GM12801 (cell line): ENCODE results near the gene ATXN10.

ENCODE experiments used
- CTCF ChIP-seq: IDR thresholded peaks from one replicate; pipeline ENCODE4 v1.5.1; 2011; ENCODE audit warnings: control low read depth; ENCODE audit not compliant: insufficient read length; ENCODE audit errors: extremely low read depth

ATXN10 gene

GRCh38 chr22:45830531-45831245 is 159.1 kb downstream of the ATXN10 start:
- no peak for TF ChIP-seq CTCF

DNA sequence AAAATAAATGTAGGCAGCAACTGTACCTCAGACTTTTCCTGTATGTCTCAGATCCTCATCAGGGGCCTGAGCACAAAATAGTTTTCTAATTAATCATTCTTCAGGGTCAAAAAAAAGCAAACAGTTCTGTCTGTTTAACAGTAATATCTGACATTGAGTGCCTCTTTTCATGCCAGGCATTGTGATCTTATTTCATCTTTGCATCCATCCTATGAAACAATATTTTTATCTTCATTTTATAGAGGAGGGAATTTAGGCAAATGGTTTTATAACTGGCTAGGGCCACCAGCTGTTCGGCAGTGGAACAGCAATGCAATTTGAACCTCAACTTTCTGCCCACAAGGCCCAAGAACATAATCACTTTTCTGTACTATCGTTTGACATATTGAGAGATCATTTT is 159.8 kb downstream of the ATXN10 start:
- TF ChIP-seq CTCF, result no peak

DNA sequence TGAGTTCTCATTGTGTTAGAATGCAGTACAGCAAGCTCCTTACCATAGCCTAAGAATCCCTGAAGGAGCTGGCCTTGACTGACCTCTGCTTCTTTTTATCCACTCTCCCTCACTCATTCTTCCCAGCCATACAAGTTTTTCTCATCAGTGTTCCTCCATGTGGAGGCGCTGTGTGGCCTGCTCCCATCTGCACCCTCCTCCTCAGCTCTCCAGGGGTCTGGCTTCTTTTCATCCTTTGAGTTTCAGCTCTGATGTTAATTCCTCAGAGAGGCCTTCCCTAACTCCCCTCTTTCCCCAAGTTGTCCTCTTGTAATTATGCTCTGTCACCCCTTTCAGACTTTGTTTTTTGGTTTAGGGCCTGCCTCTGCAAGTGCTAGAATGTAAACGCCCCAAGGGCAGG is 160.5 kb downstream of the ATXN10 start:
- no peak for TF ChIP-seq CTCF

DNA sequence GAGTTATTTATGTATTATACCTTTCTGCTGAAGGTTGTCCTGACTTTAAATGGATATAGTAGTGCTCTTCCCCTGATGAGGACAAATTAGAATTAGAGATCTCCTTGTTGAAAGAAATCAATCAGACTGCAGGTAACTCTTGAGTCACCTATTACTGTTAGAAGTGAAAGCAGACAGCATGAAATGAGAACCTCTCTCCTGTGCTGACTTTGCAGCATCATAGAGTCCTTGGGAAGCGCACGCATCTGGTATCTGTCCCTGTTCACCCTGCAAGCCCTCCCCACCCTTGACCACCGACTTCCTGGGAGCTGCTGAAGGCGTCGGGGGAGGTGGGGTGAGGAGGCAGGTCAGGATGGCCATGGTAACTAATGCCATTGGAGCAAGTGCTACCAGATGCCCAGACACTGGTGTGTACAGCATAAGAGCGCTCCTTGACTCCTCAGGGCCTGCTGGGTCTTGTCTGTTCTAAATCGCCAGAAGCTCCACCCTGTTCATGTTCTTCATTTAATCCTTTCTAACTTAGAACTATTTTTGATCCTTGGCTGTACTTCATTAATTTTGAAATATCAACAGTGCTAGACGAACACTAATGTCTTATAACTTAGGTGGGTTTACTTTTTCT is 161.4 kb downstream of the ATXN10 start:
- TF ChIP-seq CTCF, result no peak

DNA sequence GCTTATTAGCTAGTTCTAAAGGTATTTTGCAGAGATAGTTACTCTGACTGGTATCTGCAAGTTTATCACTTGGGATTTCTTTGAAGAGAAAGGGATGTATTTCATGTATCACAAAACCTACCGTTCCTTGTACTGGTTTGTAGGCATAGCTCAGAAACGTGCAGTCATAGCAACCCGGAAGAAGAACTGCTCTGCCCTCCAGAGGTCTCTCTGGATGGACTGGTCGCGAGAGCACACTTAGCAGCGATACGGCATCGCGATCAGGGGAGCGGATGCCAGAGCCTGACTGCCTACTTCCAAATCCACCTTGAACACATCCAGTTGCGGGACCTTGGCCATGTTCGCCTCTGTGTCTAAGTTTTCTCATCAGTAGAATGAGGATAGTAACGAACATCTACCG is 162.0 kb downstream of the ATXN10 start:
- no peak for TF ChIP-seq CTCF

- no peak for TF ChIP-seq CTCF
These were observed 162.6 kb downstream of the ATXN10 start for GRCh38 chr22:45834241-45834640.

DNA sequence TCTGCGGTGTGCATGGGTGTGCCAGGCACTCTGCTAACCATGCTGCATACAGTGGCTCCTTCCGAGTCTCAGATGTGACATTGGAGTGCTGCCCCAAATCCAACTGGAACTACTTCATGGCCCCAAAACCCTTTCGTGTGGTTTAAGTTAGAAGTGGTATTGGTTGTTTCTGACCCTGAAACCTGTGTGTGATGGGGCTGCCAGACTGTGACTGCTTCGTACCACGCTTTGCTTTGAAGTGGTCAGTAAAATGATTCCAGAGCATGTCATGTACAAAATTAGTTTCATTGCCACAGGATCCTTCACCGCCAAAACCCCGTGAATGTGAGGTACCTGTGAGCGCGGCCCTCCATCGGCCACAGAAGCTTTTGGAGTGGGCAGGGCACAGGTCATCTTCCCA is 163.2 kb downstream of the ATXN10 start:
- TF ChIP-seq CTCF, result no peak
